ENCODE measurements around the gene HSPA2.

GRCh38 chr14:64525354-64525753 is 15.2 kb upstream of the HSPA2 start:
- no peak for TF ChIP-seq EP300 (IDR thresholded peaks at IDR 0.05)
- TF ChIP-seq, protein P1, sequence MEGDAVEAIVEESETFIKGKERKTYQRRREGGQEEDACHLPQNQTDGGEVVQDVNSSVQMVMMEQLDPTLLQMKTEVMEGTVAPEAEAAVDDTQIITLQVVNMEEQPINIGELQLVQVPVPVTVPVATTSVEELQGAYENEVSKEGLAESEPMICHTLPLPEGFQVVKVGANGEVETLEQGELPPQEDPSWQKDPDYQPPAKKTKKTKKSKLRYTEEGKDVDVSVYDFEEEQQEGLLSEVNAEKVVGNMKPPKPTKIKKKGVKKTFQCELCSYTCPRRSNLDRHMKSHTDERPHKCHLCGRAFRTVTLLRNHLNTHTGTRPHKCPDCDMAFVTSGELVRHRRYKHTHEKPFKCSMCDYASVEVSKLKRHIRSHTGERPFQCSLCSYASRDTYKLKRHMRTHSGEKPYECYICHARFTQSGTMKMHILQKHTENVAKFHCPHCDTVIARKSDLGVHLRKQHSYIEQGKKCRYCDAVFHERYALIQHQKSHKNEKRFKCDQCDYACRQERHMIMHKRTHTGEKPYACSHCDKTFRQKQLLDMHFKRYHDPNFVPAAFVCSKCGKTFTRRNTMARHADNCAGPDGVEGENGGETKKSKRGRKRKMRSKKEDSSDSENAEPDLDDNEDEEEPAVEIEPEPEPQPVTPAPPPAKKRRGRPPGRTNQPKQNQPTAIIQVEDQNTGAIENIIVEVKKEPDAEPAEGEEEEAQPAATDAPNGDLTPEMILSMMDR (IDR thresholded peaks at IDR 0.05) = no peak

Data from stomach (tissue), 4 donors.